ENCODE measurements around the gene TMEM108.

Gene TMEM108

GRCh38 chr3:133032301-133032700 is 5.9 kb upstream of the TMEM108 start:
- no peak overlapping the region for H3K27ac ChIP-seq (ENCODE audit: extremely low read depth, low read depth, low read length)
- H3K9me3 ChIP-seq (ENCODE audit: control insufficient read depth, insufficient read depth, low read depth, low read length): no peaks in the 10 kb centered on the region
- no peak overlapping the region for H3K4me3 ChIP-seq (ENCODE audit: low read depth, low read length)
- no peaks in the 10 kb centered on the region for H3K36me3 ChIP-seq (ENCODE audit: control insufficient read depth in 2 of 2, insufficient read depth in 1 of 2, low read length in 2 of 2)
- no peaks in the 10 kb centered on the region for H3K4me1 ChIP-seq (ENCODE audit: control insufficient read depth, insufficient read depth, low read length)
- no peak for TF ChIP-seq EGR2 (tag by site-specific recombination; IDR thresholded peaks at IDR 0.05; ENCODE audit: low read depth)
- TF ChIP-seq ZNF416 (tag by site-specific recombination; IDR thresholded peaks at IDR 0.05): no peak
- no peak for TF ChIP-seq ZNF792 (tag by site-specific recombination; IDR thresholded peaks at IDR 0.05)
- TF ChIP-seq ZBTB49 (tag by site-specific recombination; IDR thresholded peaks at IDR 0.05; ENCODE audit: low read depth): no peak
- no peak for TF ChIP-seq ZFHX2 (tag by site-specific recombination; conservative IDR thresholded peaks at IDR 0.05)
- no peak for TF ChIP-seq ZBTB1 (tag by site-specific recombination; IDR thresholded peaks at IDR 0.05)
- TF ChIP-seq ZNF302 (tag by site-specific recombination; IDR thresholded peaks at IDR 0.05; ENCODE audit: low read depth): no peak
- no peak for TF ChIP-seq ZNF18 (tag by site-specific recombination; IDR thresholded peaks at IDR 0.05)
- no peak for TF ChIP-seq ZSCAN18 (tag by site-specific recombination; IDR thresholded peaks at IDR 0.05)
- TF ChIP-seq ZNF473 (tag by site-specific recombination; IDR thresholded peaks at IDR 0.05): no peak
- TF ChIP-seq ZNF26 (tag by site-specific recombination; IDR thresholded peaks at IDR 0.05): no peak
- CTCF ChIA-PET: interaction anchor here (0.5 to 1.4 kb wide), 2 partner anchors 15 to 306 kb away, joined by 3 read pairs; no protein-coding TSS in a partner anchor
- POLR2A ChIA-PET: no interaction called here

GRCh38 chr3:133037436-133037835 is 755 bp upstream of the TMEM108 start:
- H3K4me3 ChIP-seq (ENCODE audit: low read depth, low read length): no peak overlapping the region
- no peak overlapping the region for H3K27ac ChIP-seq (ENCODE audit: extremely low read depth, low read depth, low read length)
- no peaks in the 10 kb centered on the region for H3K4me1 ChIP-seq (ENCODE audit: control insufficient read depth, insufficient read depth, low read length)
- CTCF ChIA-PET: no interaction called here
- POLR2A ChIA-PET: no interaction called here
- no peaks in the 10 kb centered on the region for H3K9me3 ChIP-seq (ENCODE audit: control insufficient read depth, insufficient read depth, low read depth, low read length)
- peak; percentile 44 for TF ChIP-seq ZNF133 (tag by site-specific recombination; IDR thresholded peaks at IDR 0.05)
- no peak for TF ChIP-seq ZNF354C (tag by site-specific recombination; IDR thresholded peaks at IDR 0.05; ENCODE audit: borderline replicate concordance, low read depth)
- H3K36me3 ChIP-seq (ENCODE audit: control insufficient read depth in 2 of 2, insufficient read depth in 1 of 2, low read length in 2 of 2): no peaks in the 10 kb centered on the region

- Histone ChIP-seq H3K9me3 (ENCODE audit: control insufficient read depth, insufficient read depth, low read depth, low read length) (no peaks in the 10 kb centered on the region), H3K27ac (ENCODE audit: extremely low read depth, low read depth, low read length) (no peak overlapping the region; the same call in 1 of the 2 replicates), H3K4me1 (ENCODE audit: control insufficient read depth, insufficient read depth, low read length) (no peaks in the 10 kb centered on the region), H3K36me3 (ENCODE audit: control insufficient read depth in 2 of 2, insufficient read depth in 1 of 2, low read length in 2 of 2) (no peaks in the 10 kb centered on the region), H3K4me3 (ENCODE audit: low read depth, low read length) (peak overlapping the region; percentile 64)
- ChIA-PET POLR2A (no interaction called here), CTCF (interaction anchor here (0.5 to 6.2 kb wide), 5 partner anchors 12 to 385 kb away, joined by 3 to 62 read pairs (median 4); no protein-coding TSS in a partner anchor)
- TF ChIP-seq ZNF302 (tag by site-specific recombination; IDR thresholded peaks at IDR 0.05; ENCODE audit: low read depth) (no peak), KLF9 (tag by site-specific recombination; IDR thresholded peaks at IDR 0.05; ENCODE audit: low read depth) (0 out of 2 replicates have a peak, but pooled peaks have one; percentile 1), ZNF580 (tag by site-specific recombination; IDR thresholded peaks at IDR 0.05) (no peak), ZNF626 (tag by site-specific recombination; IDR thresholded peaks at IDR 0.05) (no peak), HIC1 (tag by site-specific recombination; IDR thresholded peaks at IDR 0.05) (0 out of 2 replicates have a peak, but pooled peaks have one; percentile 24), ZIC2 (tag by site-specific recombination; IDR thresholded peaks at IDR 0.05) (no peak), GLI4 (tag by site-specific recombination; IDR thresholded peaks at IDR 0.05) (no peak), GLIS1 (tag by site-specific recombination; IDR thresholded peaks at IDR 0.05) (peak; percentile 60)
These were observed 662 bp downstream of the TMEM108 start for GRCh38 chr3:133038731-133039375.

Data from HEK293 (cell line).